Naive thymus-derived CD4-positive, alpha-beta T cell (primary cell): ENCODE results near the gene RING1. TPM values are rescaled to one million over a fixed set of nuclear protein-coding genes. Genes with fewer than 3 reads are reported as not detected.

Source experiments
- ATAC-seq: fragments of 150-1000 bp; cut with Tn5 transposase; 2 replicates; pipeline ENCODE4 v1.10.0; 2021; ENCODE audit warnings: mild to moderate bottlenecking, moderate library complexity
- CTCF ChIA-PET: fragments of 350-600 bp; sonication (Branson Sonifier 250); formaldehyde crosslinking; loops from one replicate; lab custom pipeline; 2021; ENCODE audit warnings: antibody characterized with exemption; lab: Charles Lee
- POLR2A ChIA-PET: fragments of 350-600 bp; sonication (Branson Sonifier 250); formaldehyde crosslinking; loops from one replicate; lab custom pipeline; 2021; ENCODE audit warnings: antibody characterized with exemption, inconsistent platforms; lab: Charles Lee
- DNase-seq, 9 donors: peaks; one replicate each; pipeline versions ENCODE4 v3.0.0 to v3.0.0-alpha.2; 2020 to 2022; ENCODE audit warnings: mixed read lengths in 1 of 9
- H3K27ac ChIP-seq: one replicate; pipeline ENCODE4 v1.7.0; 2013; ENCODE audit warnings: mild to moderate bottlenecking, low read depth, low read length, moderate library complexity
- H3K27me3 ChIP-seq, 2 donors: one replicate each; pipeline ENCODE4 v1.7.0; 2013; ENCODE audit warnings: low read length in 2 of 2, mild to moderate bottlenecking in 2 of 2, moderate library complexity in 2 of 2; ENCODE audit not compliant: control insufficient read depth in 2 of 2, insufficient read depth in 2 of 2
- H3K36me3 ChIP-seq, 3 experiments: 1 replicate in 2 of 3; 2 replicates in 1 of 3; pipeline ENCODE4 v1.7.0; 2013; ENCODE audit warnings: low read length in 3 of 3, mild to moderate bottlenecking in 3 of 3, moderate library complexity in 1 of 3; ENCODE audit not compliant: insufficient read depth in 3 of 3, control insufficient read depth in 2 of 3
- H3K4me1 ChIP-seq, 2 donors: one replicate each; pipeline ENCODE4 v1.7.0; 2013; ENCODE audit warnings: low read length in 2 of 2, mild to moderate bottlenecking in 2 of 2, moderate library complexity in 1 of 2; ENCODE audit not compliant: control insufficient read depth in 2 of 2, insufficient read depth in 2 of 2
- H3K4me3 ChIP-seq: 2 replicates; pipeline ENCODE4 v1.7.0; 2013; ENCODE audit warnings: mild to moderate bottlenecking, low read length
- H3K9me3 ChIP-seq, 3 experiments: 1 replicate in 2 of 3; 2 replicates in 1 of 3; pipeline ENCODE4 v1.7.0; 2013; ENCODE audit warnings: low read length in 3 of 3; ENCODE audit not compliant: control insufficient read depth in 2 of 3
- H3K27ac Mint-ChIP-seq, 9 donors: one replicate each; pipeline ENCODE4 v1.8.0; 2020 to 2022; ENCODE audit warnings: mixed read lengths in 9 of 9, mild to moderate bottlenecking in 8 of 9, moderate library complexity in 5 of 9, inconsistent platforms in 2 of 9
- H3K27me3 Mint-ChIP-seq, 5 donors: one replicate each; pipeline ENCODE4 v1.8.0; 2021 to 2022; ENCODE audit warnings: mixed read lengths in 5 of 5, mild to moderate bottlenecking in 1 of 5
- H3K36me3 Mint-ChIP-seq, 5 donors: one replicate each; pipeline ENCODE4 v1.8.0; 2020 to 2022; ENCODE audit warnings: mixed read lengths in 5 of 5, mild to moderate bottlenecking in 3 of 5, inconsistent platforms in 1 of 5
- H3K4me1 Mint-ChIP-seq, 7 donors: one replicate each; pipeline ENCODE4 v1.8.0; 2020 to 2022; ENCODE audit warnings: mixed read lengths in 7 of 7, mild to moderate bottlenecking in 3 of 7, inconsistent platforms in 1 of 7
- H3K4me3 Mint-ChIP-seq, 10 donors: one replicate each; pipeline ENCODE4 v1.8.0; 2020 to 2022; ENCODE audit warnings: mild to moderate bottlenecking in 10 of 10, mixed read lengths in 10 of 10, moderate library complexity in 6 of 10, inconsistent platforms in 2 of 10
- H3K9me3 Mint-ChIP-seq, 11 donors: one replicate each; pipeline ENCODE4 v1.8.0; 2020 to 2022; ENCODE audit warnings: mixed read lengths in 11 of 11, mild to moderate bottlenecking in 4 of 11, inconsistent platforms in 1 of 11, moderate library complexity in 1 of 11
- intact Hi-C, 2 donors: fragments of 100-400 bp; cut with micrococcal nuclease; formaldehyde crosslinking; loops; one replicate each; pipeline ENCODE4 v1.15.1; 2023
- polyA plus RNA-seq, 2 donors: library from polyadenylated mRNA; unstranded; fragments of 300-500 nt; fragmentation: Illumina TruSeq; gene quantifications; one replicate each; pipeline ENCODE4 v1.2.3, GENCODE V29; 2021
- total RNA-seq, 6 experiments: library from RNA in 5 of 6; stranded (reverse) in 5 of 6; gene quantifications; 1 replicate in 5 of 6; 2 replicates in 1 of 6; pipeline ENCODE4 v1.2.3 and lab custom pipeline; 2021 to 2026

RING1 gene
- total and polyA plus RNA-seq, 7 experiments from 2014 or later = 9.5 to 47.2 (median 41.3) TPM

DNA sequence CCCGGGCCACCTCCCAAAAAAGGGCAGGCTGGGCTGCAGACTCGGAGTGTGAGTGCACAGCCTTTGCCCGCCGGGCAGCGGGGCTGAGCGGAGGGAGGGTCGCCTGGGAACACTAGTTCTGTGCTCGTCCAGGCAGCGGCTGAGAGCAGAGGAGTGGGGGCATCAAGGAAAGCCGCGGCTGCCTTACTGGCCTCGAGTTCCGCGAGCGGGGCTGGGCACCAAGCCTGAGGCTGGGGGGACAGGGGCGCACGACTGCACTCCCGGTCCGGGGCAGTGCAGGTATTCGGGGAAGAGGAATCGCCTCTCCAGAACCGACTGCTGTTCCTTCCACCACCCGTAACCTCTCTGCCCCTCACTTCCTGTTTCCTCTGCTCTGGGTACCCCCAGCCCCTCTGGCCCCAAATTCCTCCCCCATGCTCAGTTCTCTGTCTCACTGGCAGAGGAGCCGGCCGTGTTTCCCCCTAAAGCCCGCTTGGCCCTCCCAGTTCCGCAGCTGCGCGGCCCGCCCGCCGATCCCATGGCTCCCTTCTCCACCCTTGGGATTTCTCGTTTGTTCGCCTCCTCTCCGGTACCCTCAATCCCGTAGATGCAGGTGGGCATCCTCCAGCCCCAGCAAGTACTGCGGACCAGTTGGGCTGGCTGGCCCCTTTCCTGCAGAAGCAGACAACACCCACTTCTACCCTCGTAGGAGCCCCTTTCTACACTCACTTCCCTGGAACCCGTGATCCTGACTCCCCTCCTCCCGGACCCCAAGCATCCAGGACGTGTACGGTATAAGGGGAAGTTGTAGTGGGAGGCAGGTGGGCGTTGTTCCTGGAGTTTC lies 5.1 kb downstream of the RING1 start:
- peak; percentile 24 for ATAC-seq
- ChIA-PET POLR2A (interaction anchor here (0.7 to 1.3 kb wide), 2 partner anchors 14 to 35 kb away, joined by 3 read pairs; no protein-coding TSS in a partner anchor), CTCF (no interaction called here)
- Mint-ChIP-seq H3K36me3 (peaks cover 0 to 18% (median 15%) of the 10 kb centered on the region in 5 donors), H3K27me3 (peaks cover 4 to 42% (median 12%) of the 10 kb centered on the region in 5 donors), H3K9me3 (peaks cover 0 to 1% (median 0%) of the 10 kb centered on the region in 11 donors), H3K4me3 (peak overlapping the region; percentile 69 to 88 (median 80)), H3K4me1 (peaks cover 29 to 43% (median 34%) of the 10 kb centered on the region in 7 donors), H3K27ac (peak overlapping the region in 3 of 9 donors; percentile 15 to 74 (median 28))
- no peak overlapping the region for H3K27ac ChIP-seq
- peaks cover 3 to 23% of the 10 kb centered on the region in 2 donors for H3K4me1 ChIP-seq
- peaks cover 0 to 29% (median 6%) of the 10 kb centered on the region in 3 experiments for H3K36me3 ChIP-seq
- no peaks in the 10 kb centered on the region for H3K9me3 ChIP-seq
- intact Hi-C loops = no loop called here
- H3K4me3 ChIP-seq = peak overlapping the region; percentile 47
- DNase-seq = peak in 3 of 9 donors; percentile 24 to 31 (median 25)
- H3K27me3 ChIP-seq = peaks cover 0 to 3% of the 10 kb centered on the region in 2 donors

GRCh38 chr6:33213989-33214335 lies 5.7 kb downstream of the RING1 start:
- ChIA-PET POLR2A (interaction anchor here (1.3 kb wide), 1 partner anchor 34 kb away, joined by 3 read pairs; no protein-coding TSS in a partner anchor), CTCF (no interaction called here)
- H3K4me3 Mint-ChIP-seq = peak overlapping the region in 9 of 10 donors; percentile 69 to 88 (median 81)
- Histone ChIP-seq H3K4me3 (peak overlapping the region; percentile 47), H3K27me3 (peaks cover 0 to 3% of the 10 kb centered on the region in 2 donors), H3K4me1 (peaks cover 3 to 22% of the 10 kb centered on the region in 2 donors), H3K9me3 (no peaks in the 10 kb centered on the region), H3K36me3 (peaks cover 0 to 29% (median 6%) of the 10 kb centered on the region in 3 experiments), H3K27ac (no peak overlapping the region)
- H3K27ac Mint-ChIP-seq = peak overlapping the region in 4 of 9 donors; percentile 15 to 74 (median 24)
- intact Hi-C loops = no loop called here
- ATAC-seq (peak; percentile 5), DNase-seq (no peak)
- H3K4me1 Mint-ChIP-seq = peaks cover 27 to 39% (median 30%) of the 10 kb centered on the region in 7 donors
- H3K27me3 Mint-ChIP-seq = peaks cover 8 to 46% (median 18%) of the 10 kb centered on the region in 5 donors
- H3K36me3 Mint-ChIP-seq = peaks cover 0 to 18% (median 15%) of the 10 kb centered on the region in 5 donors
- peaks cover 0 to 1% (median 0%) of the 10 kb centered on the region in 11 donors for H3K9me3 Mint-ChIP-seq

- Mint-ChIP-seq H3K27ac (peak overlapping the region in 2 of 9 donors; percentile 10 to 17), H3K4me3 (no peak overlapping the region), H3K9me3 (no peaks in the 10 kb centered on the region), H3K36me3 (peaks cover 0 to 9% (median 4%) of the 10 kb centered on the region in 5 donors), H3K27me3 (peaks cover 12 to 51% (median 20%) of the 10 kb centered on the region in 5 donors), H3K4me1 (peaks cover 17 to 28% (median 22%) of the 10 kb centered on the region in 7 donors)
- POLR2A ChIA-PET = no interaction called here
- H3K27me3 ChIP-seq = peaks cover 0 to 3% of the 10 kb centered on the region in 2 donors
- ATAC-seq (no peak), DNase-seq (no peak)
- H3K27ac ChIP-seq = no peak overlapping the region
- CTCF ChIA-PET = no interaction called here
- no peak overlapping the region for H3K4me3 ChIP-seq
- no peaks in the 10 kb centered on the region for H3K9me3 ChIP-seq
- intact Hi-C loops = no loop called here
- H3K4me1 ChIP-seq = peaks cover 3 to 13% of the 10 kb centered on the region in 2 donors
- peaks cover 0 to 18% (median 6%) of the 10 kb centered on the region in 3 experiments for H3K36me3 ChIP-seq
Observed at GRCh38 chr6:33215271-33216116, 7.2 kb downstream of the RING1 start.

GRCh38 chr6:33216117-33216649 lies 7.9 kb downstream of the RING1 start:
- peaks cover 3 to 13% of the 10 kb centered on the region in 2 donors for H3K4me1 ChIP-seq
- Mint-ChIP-seq H3K4me3 (no peak overlapping the region), H3K27ac (no peak overlapping the region), H3K9me3 (no peaks in the 10 kb centered on the region), H3K4me1 (peaks cover 14 to 28% (median 22%) of the 10 kb centered on the region in 7 donors), H3K27me3 (peaks cover 12 to 53% (median 20%) of the 10 kb centered on the region in 5 donors), H3K36me3 (peaks cover 0 to 7% (median 0%) of the 10 kb centered on the region in 5 donors)
- no peak overlapping the region for H3K27ac ChIP-seq
- CTCF ChIA-PET = no interaction called here
- ATAC-seq (no peak), DNase-seq (no peak)
- intact Hi-C loops = no loop called here
- POLR2A ChIA-PET = no interaction called here
- H3K36me3 ChIP-seq = peaks cover 0 to 11% (median 6%) of the 10 kb centered on the region in 3 experiments
- H3K9me3 ChIP-seq = no peaks in the 10 kb centered on the region
- peaks cover 0 to 3% of the 10 kb centered on the region in 2 donors for H3K27me3 ChIP-seq
- H3K4me3 ChIP-seq = no peak overlapping the region

GRCh38 chr6:33217246-33217645 lies 8.9 kb downstream of the RING1 start:
- H3K4me3 Mint-ChIP-seq = no peak overlapping the region
- POLR2A ChIA-PET = no interaction called here
- ATAC-seq = no peak

GRCh38 chr6:33217681-33218080 lies 9.4 kb downstream of the RING1 start:
- Mint-ChIP-seq H3K27me3 (peaks cover 22 to 60% (median 24%) of the 10 kb centered on the region in 5 donors), H3K4me1 (peaks cover 12 to 19% (median 15%) of the 10 kb centered on the region in 7 donors), H3K27ac (no peak overlapping the region), H3K36me3 (peaks cover 0 to 1% (median 0%) of the 10 kb centered on the region in 5 donors), H3K9me3 (peaks cover 0 to 1% (median 0%) of the 10 kb centered on the region in 11 donors), H3K4me3 (no peak overlapping the region)
- Histone ChIP-seq H3K4me3 (no peak overlapping the region), H3K9me3 (no peaks in the 10 kb centered on the region), H3K36me3 (no peaks in the 10 kb centered on the region), H3K27me3 (no peaks in the 10 kb centered on the region), H3K27ac (no peak overlapping the region), H3K4me1 (peaks cover 3 to 12% of the 10 kb centered on the region in 2 donors)
- POLR2A ChIA-PET = no interaction called here
- CTCF ChIA-PET = interaction anchor here (0.6 to 2.1 kb wide), 2 partner anchors 31 to 190 kb away, joined by 3 to 5 read pairs; no protein-coding TSS in a partner anchor
- no peak for ATAC-seq
- intact Hi-C loops = no loop called here
- no peak for DNase-seq

More at GRCh38 chr6:33217246-33217645, 8.9 kb downstream of the RING1 start:
- Histone ChIP-seq H3K36me3 (peaks cover 0 to 3% (median 2%) of the 10 kb centered on the region in 3 experiments), H3K4me1 (peaks cover 3 to 13% of the 10 kb centered on the region in 2 donors), H3K27me3 (peaks cover 0 to 3% of the 10 kb centered on the region in 2 donors), H3K9me3 (no peaks in the 10 kb centered on the region), H3K4me3 (no peak overlapping the region), H3K27ac (no peak overlapping the region)
- H3K36me3 Mint-ChIP-seq = peaks cover 0 to 5% (median 0%) of the 10 kb centered on the region in 5 donors
- peaks cover 18 to 60% (median 27%) of the 10 kb centered on the region in 5 donors for H3K27me3 Mint-ChIP-seq
- intact Hi-C loops = no loop called here
- DNase-seq = no peak
- H3K9me3 Mint-ChIP-seq = peaks cover 0 to 1% (median 0%) of the 10 kb centered on the region in 11 donors
- H3K4me1 Mint-ChIP-seq = peaks cover 14 to 24% (median 19%) of the 10 kb centered on the region in 7 donors
- no peak overlapping the region for H3K27ac Mint-ChIP-seq
- CTCF ChIA-PET = no interaction called here
